KG1 (cell line): ENCODE results near the gene MAVS.
"Not testable (repeated sequence)": the region's sequence is repeated elsewhere in the genome, so short reads cannot be mapped to it uniquely, and the experiment has no call there.

Experiments
- DNase-seq: peaks from one replicate; lab custom pipeline; 2025; lab: John Stamatoyannopoulos, UW

The MAVS gene

DNA sequence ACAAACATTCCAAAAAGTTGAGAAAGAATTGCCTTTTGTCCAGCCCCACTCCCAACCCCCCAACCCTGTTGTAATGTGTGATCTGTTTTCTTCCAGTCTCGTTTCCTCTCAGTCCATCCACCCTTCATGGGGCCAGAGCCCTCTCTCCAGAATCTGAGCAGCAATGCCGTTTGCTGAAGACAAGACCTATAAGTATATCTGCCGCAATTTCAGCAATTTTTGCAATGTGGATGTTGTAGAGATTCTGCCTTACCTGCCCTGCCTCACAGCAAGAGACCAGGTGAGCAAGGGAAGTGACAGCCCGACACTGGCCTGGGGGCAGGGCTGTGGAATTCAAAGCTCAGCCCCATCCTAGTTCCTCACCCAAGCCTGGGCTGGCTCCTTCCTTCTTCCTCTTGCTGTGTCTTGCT lies 7.8 kb downstream of the MAVS start:
- no peak for DNase-seq

- DNase-seq: no peak
Measured at GRCh38 chr20:3857405-3857804, 10.8 kb downstream of the MAVS start.

- no peak for DNase-seq
Measured at GRCh38 chr20:3858689-3859088, 12.1 kb downstream of the MAVS start.

DNA sequence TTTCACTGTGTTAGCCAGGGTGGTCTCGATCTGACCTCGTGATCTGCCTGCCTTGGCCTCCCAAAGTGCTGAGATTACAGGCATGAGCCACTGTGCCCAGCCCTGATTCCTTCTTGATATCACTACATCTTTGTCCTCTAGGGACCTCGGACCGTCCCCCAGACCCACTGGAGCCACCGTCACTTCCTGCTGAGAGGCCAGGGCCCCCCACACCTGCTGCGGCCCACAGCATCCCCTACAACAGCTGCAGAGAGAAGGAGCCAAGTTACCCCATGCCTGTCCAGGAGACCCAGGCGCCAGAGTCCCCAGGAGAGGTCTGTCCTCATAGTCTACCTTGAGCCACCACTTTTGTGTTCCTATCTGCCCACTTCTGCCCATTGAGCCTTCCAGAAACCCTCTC lies 14.6 kb downstream of the MAVS start:
- DNase-seq: no peak

GRCh38 chr20:3862333-3862732 lies 15.7 kb downstream of the MAVS start:
- DNase-seq: no peak

DNA sequence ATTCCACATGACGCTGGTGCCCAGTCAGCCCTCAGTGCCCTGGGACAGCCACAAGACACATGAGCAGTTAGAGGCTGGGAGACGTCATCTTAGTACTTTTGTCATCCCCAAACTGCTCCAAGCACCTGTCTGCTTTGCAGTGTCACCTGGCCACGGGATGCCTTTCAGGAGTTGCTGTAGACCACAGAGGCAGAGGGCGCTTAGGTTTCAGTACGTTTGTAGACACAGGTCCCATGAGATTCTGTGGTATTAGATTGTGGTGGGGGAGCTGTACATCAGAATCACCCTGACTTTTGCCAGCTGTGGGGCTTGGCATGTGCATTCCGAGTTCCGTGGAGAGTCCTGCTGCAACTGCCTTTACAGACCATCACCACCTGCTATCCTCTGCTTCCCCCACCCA lies 16.7 kb downstream of the MAVS start:
- no peak for DNase-seq

DNA sequence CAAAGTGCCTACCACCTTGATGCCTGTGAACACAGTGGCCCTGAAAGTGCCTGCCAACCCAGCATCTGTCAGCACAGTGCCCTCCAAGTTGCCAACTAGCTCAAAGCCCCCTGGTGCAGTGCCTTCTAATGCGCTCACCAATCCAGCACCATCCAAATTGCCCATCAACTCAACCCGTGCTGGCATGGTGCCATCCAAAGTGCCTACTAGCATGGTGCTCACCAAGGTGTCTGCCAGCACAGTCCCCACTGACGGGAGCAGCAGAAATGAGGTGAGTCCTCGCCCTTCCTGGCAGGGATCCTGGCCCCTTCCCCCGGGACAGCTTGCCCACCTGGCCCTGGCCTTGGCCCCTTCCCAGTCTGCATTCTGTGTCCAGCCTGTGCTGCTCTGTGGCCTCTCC lies 17.9 kb downstream of the MAVS start:
- no peak for DNase-seq

- no peak for DNase-seq
Measured at GRCh38 chr20:3865152-3865886, 18.7 kb downstream of the MAVS start.

- no peak for DNase-seq
Measured at GRCh38 chr20:3865887-3866407, 19.3 kb downstream of the MAVS start.

DNA sequence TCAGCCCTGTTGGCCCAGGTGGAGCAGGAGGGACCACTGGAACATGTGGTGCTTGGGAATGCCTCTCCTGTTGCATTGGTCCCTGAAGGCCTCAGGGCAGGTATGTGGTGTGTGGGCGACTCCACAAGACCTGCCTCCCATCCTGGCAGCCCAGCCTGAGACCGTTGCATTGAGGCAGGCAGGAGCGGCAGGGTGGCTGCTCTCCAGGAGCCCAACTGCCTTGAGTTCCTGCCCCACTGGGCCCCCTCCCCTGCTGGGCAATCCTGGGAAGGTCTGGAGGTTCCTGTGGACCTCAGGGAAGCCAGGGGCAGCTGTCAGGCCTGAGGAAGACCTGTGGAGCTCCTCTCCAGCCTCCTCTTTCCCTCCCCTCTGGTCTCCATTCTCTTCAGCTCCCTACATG lies 19.8 kb downstream of the MAVS start:
- no peak for DNase-seq

DNA sequence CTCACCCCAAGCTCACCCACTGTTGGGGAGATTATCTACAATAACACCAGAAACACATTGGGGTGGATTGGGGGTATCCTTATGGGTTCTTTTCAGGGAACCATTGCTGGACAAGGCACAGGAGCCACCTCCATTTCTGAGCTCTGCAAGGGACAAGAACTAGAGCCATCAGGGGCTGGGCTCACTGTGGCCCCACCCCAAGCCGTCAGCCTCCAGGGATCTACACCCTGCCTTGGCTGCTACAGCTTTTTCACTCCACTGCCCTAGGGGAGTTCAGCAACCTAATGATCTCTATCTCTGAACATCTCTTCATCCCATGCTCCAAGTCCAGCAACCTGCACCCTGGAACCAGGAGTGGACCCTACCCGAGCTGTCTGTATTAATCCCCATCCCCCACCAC lies 21.2 kb downstream of the MAVS start:
- DNase-seq: no peak

GRCh38 chr20:3869839-3870634 lies 23.4 kb downstream of the MAVS start:
- no peak for DNase-seq

- no peak for DNase-seq
Measured at GRCh38 chr20:3871550-3872265, 25.1 kb downstream of the MAVS start.

- no peak for DNase-seq
Measured at GRCh38 chr20:3873507-3873906, 26.9 kb downstream of the MAVS start.

GRCh38 chr20:3874194-3874844 lies 27.7 kb downstream of the MAVS start:
- no peak for DNase-seq

DNA sequence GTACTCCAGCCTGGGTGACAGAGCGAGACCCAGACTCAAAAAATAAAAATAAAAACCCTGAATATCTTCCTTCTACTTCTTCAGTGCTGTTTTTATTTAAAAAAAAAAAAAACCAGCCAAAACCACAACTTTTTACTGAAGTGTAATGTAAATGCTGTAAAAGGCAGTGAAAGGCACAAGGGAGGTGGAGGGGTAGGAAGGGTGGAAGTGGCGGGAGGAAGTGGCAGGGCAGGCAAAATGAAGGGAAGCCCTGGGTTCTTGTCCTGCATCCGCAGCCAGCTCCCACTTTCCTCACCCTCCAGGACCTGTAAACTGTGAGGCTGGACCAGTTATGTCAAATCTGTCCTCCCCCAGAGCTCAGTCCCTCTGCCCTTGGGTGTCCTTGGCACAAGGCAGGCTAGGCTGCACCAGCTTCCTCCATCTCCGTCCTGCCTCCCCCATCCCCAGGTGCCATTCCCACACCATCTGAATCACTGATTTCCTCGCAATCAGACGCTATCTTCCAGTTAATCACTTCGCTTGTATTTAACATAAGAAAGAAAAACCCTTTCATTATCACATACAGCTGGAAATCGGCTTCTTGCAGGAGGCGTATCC lies 28.8 kb downstream of the MAVS start:
- DNase-seq: no peak

GRCh38 chr20:3876000-3876399 lies 29.4 kb downstream of the MAVS start:
- no peak for DNase-seq

- DNase-seq: no peak
Measured at GRCh38 chr20:3876676-3877075, 30.0 kb downstream of the MAVS start.

DNA sequence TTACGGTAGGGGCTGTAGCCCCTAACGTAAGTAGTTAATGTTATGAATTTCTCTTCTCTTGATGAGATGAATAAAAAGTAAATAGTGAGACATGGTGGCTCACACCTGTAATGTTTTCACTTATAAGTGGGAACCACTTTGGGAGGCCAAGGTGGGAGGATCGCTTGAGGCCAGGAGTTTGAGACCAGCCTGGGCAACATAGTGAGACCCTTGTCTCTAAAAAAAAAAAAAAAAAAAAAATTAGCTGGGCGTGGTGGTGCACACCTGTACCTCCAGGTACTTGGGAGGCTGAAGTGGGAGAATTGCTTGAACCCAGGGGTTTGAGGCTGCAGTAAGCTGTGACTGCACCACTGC lies 32.3 kb downstream of the MAVS start:
- not testable (repeated sequence) for DNase-seq

DNA sequence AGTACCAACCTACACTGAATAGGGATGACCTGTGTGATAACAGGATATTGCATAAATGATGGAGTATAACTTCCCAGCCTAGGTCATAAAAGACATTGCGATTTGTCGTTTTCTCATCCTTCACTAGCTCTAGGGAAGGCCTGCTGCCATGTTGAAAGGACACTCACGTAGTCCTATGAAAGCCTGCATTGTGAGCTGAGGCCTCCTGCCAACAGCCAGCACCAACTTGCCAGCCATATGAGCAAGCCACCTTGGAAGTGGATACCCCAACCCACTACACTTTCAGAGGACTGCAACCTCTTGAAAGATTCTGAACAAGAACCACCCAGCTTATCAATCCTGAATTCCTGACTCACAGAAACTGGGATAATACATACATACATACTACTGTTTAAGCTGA lies 39.1 kb downstream of the MAVS start:
- no peak for DNase-seq

- no peak for DNase-seq
Measured at GRCh38 chr20:3887876-3888620, 41.4 kb downstream of the MAVS start.
